ENCODE results near the gene CDC20B. TPM values are rescaled to one million over a fixed set of nuclear protein-coding genes. Genes with fewer than 3 reads are reported as not detected.
A peak's percentile ranks its signal among the peaks of the same experiment; 100 is the strongest.

CDC20B gene
- not detected in 2 replicates for polyA plus RNA-seq (2011; rRNA removed)
- not detected in 2 replicates for polyA minus RNA-seq (2011; rRNA and poly(A)+ RNA removed)

- ChIA-PET CTCF (interaction anchor here (1.0 to 2.2 kb wide), 2 partner anchors 11 to 13 kb away, joined by 4 to 18 read pairs; partner anchors contain the start of gene GPX8), POLR2A (interaction anchor here (0.6 kb wide), 1 partner anchor 71 kb away, joined by 4 read pairs; no protein-coding TSS in a partner anchor)
- TF ChIP-seq CTCF (IDR thresholded peaks at IDR 0.05; ENCODE audit: low read depth, low read length), result no peak
- Histone ChIP-seq H3K27me3 (ENCODE audit: control insufficient read depth, insufficient read depth, low read length) (peaks cover 46% of the 10 kb centered on the region), H3K27ac (ENCODE audit: low read depth, low read length) (no peak within 1 kb of the TSS), H3K4me3 (ENCODE audit: low read depth, low read length) (peak within 1 kb of the TSS; percentile 61), H3K9me3 (ENCODE audit: control insufficient read depth, insufficient read depth, low read length) (no peaks in the 10 kb centered on the region; the same call in 1 of the 2 replicates)
- no peak for DNase-seq (ENCODE audit: low read depth, low spot score)
These were observed at the start of gene CDC20B for GRCh38 chr5:55172937-55173686. Gene CDC20B (minus strand): TSS chr5:55173177. CDS start chr5:55173000, 177 bp downstream.

- no peak for TF ChIP-seq CTCF (IDR thresholded peaks at IDR 0.05; ENCODE audit: low read depth, low read length)
- no peak for DNase-seq (ENCODE audit: low read depth, low spot score)
- Histone ChIP-seq H3K4me3 (ENCODE audit: low read depth, low read length) (no peak overlapping the region), H3K27me3 (ENCODE audit: control insufficient read depth, insufficient read depth, low read length) (peaks cover 85% of the 10 kb centered on the region), H3K27ac (ENCODE audit: low read depth, low read length) (no peak overlapping the region), H3K9me3 (ENCODE audit: control insufficient read depth, insufficient read depth, low read length) (peaks cover 10% of the 10 kb centered on the region; the same call in 1 of the 2 replicates)
- ChIA-PET POLR2A (no interaction called here), CTCF (no interaction called here)
These were observed 49.4 kb upstream of the CDC20B start for GRCh38 chr5:55222092-55222984.

- no peak overlapping the region for H3K4me3 ChIP-seq (ENCODE audit: low read depth, low read length)
- POLR2A ChIA-PET, result no interaction called here
- no peak for DNase-seq (ENCODE audit: low read depth, low spot score)
- peaks cover 10% of the 10 kb centered on the region; the same call in 1 of the 2 replicates for H3K9me3 ChIP-seq (ENCODE audit: control insufficient read depth, insufficient read depth, low read length)
- TF ChIP-seq CTCF (IDR thresholded peaks at IDR 0.05; ENCODE audit: low read depth, low read length), result no peak
- H3K27ac ChIP-seq (ENCODE audit: low read depth, low read length), result no peak overlapping the region
- H3K27me3 ChIP-seq (ENCODE audit: control insufficient read depth, insufficient read depth, low read length), result peaks cover 75% of the 10 kb centered on the region
- CTCF ChIA-PET, result no interaction called here
These were observed 47.6 kb upstream of the CDC20B start for GRCh38 chr5:55220433-55221185.

GRCh38 chr5:55219770-55220169 is 46.8 kb upstream of the CDC20B start:
- Histone ChIP-seq H3K27me3 (ENCODE audit: control insufficient read depth, insufficient read depth, low read length) (peaks cover 67% of the 10 kb centered on the region), H3K4me3 (ENCODE audit: low read depth, low read length) (no peak overlapping the region), H3K9me3 (ENCODE audit: control insufficient read depth, insufficient read depth, low read length) (peaks cover 10% of the 10 kb centered on the region; the same call in 1 of the 2 replicates), H3K27ac (ENCODE audit: low read depth, low read length) (no peak overlapping the region)
- ChIA-PET POLR2A (no interaction called here), CTCF (no interaction called here)
- no peak for TF ChIP-seq CTCF (IDR thresholded peaks at IDR 0.05; ENCODE audit: low read depth, low read length)
- no peak for DNase-seq (ENCODE audit: low read depth, low spot score)

Data from AG04450 (cell line).